Bronchial epithelial cell (primary cell): ENCODE data around the gene SLC12A3. TPM values are rescaled to one million over a fixed set of nuclear protein-coding genes. Genes with fewer than 3 reads are reported as not detected.

Experiments
- DNase-seq: peaks from one replicate; pipeline ENCODE4 v3.0.0-alpha.2; 2010; ENCODE audit warnings: low read depth
- FAIRE-seq: peaks from 2 replicates; lab custom pipeline; 2011; peaks lifted over from hg19 to GRCh38; lab: Jason Lieb, UNC
- H3K27me3 ChIP-seq: 2 replicates; pipeline ENCODE4 v1.5.1; 2011; ENCODE audit warnings: low read length; ENCODE audit not compliant: control insufficient read depth, insufficient read depth
- H3K36me3 ChIP-seq: 2 replicates; pipeline ENCODE4 v1.5.1; 2011; ENCODE audit warnings: low read length; ENCODE audit not compliant: control insufficient read depth, insufficient read depth
- H3K4me3 ChIP-seq: 2 replicates; pipeline ENCODE4 v1.5.1; 2011; ENCODE audit warnings: mild to moderate bottlenecking, low read depth, low read length, control low read depth
- CTCF ChIP-seq: IDR thresholded peaks from 2 replicates; pipeline ENCODE4 v1.5.1; 2011; ENCODE audit warnings: mild to moderate bottlenecking, moderate library complexity, low read length, control low read depth, inconsistent platforms; ENCODE audit not compliant: insufficient read depth, severe bottlenecking
- total RNA-seq: library from RNA; depleted of rRNA; stranded (reverse); fragments of >200 nt; gene quantifications from 2 replicates; pipeline ENCODE4 v1.2.1, GENCODE V29; 2014

SLC12A3 gene
- total RNA-seq, 1 donor from 2014 or later = not detected

GRCh38 chr16:56941856-56942331, 76.9 kb downstream of the SLC12A3 start:
- Histone ChIP-seq H3K4me3 (no peak overlapping the region), H3K27me3 (no peaks in the 10 kb centered on the region)
- no peak for TF ChIP-seq CTCF

GRCh38 chr16:56943761-56944375, 78.9 kb downstream of the SLC12A3 start:
- DNase-seq (no peak), FAIRE-seq (no peak)
- Histone ChIP-seq H3K4me3 (no peak overlapping the region), H3K27me3 (no peaks in the 10 kb centered on the region), H3K36me3 (peaks cover 26% of the 10 kb centered on the region)
- no peak for TF ChIP-seq CTCF

More at GRCh38 chr16:56941856-56942331, 76.9 kb downstream of the SLC12A3 start:
- FAIRE-seq (no peak), DNase-seq (no peak)
- peaks cover 33% of the 10 kb centered on the region for H3K36me3 ChIP-seq

- Histone ChIP-seq H3K27me3 (no peaks in the 10 kb centered on the region), H3K36me3 (peaks cover 20% of the 10 kb centered on the region), H3K4me3 (no peak overlapping the region)
- TF ChIP-seq CTCF = no peak
- FAIRE-seq = no peak
- DNase-seq = peak; percentile 84
Observed at GRCh38 chr16:56944954-56945839, 80.2 kb downstream of the SLC12A3 start.

- FAIRE-seq (no peak), DNase-seq (no peak)
- Histone ChIP-seq H3K36me3 (peaks cover 17% of the 10 kb centered on the region), H3K27me3 (no peaks in the 10 kb centered on the region), H3K4me3 (no peak overlapping the region)
- TF ChIP-seq CTCF = no peak
Observed at GRCh38 chr16:56945847-56946527, 81.0 kb downstream of the SLC12A3 start.

GRCh38 chr16:56946767-56947603, 82.0 kb downstream of the SLC12A3 start:
- Histone ChIP-seq H3K4me3 (no peak overlapping the region), H3K36me3 (peaks cover 10% of the 10 kb centered on the region), H3K27me3 (no peaks in the 10 kb centered on the region)
- peak; percentile 18 for FAIRE-seq
- TF ChIP-seq CTCF = no peak
- no peak for DNase-seq
